IMR-90 (cell line): Measurements from ENCODE around the gene GCNT2. TPM values are rescaled to one million over a fixed set of nuclear protein-coding genes. Genes with fewer than 3 reads are reported as not detected.

Experiments
- ATAC-seq: fragments of 200-7000 bp; cut with Tn5 transposase; 2 replicates; pipeline ENCODE4 v1.9.1; 2020; ENCODE audit warnings: low read depth, mild to moderate bottlenecking, moderate library complexity
- BruUV-seq: library from RNA; stranded (reverse); fragments of 400-500 nt; replicated peaks from 2 replicates; lab custom pipeline; 2021; lab: Mats Ljungman, UMichigan
- CTCF ChIA-PET: fragments of 300-600 bp; formaldehyde crosslinking; extraction: SDS; loops from one replicate; lab custom pipeline; 2021; ENCODE audit warnings: antibody characterized with exemption; lab: Yijun Ruan, JAX
- POLR2A ChIA-PET: fragments of 300-600 bp; sonication (Branson Sonifier 250); formaldehyde crosslinking; loops from one replicate; lab custom pipeline; 2022; ENCODE audit warnings: antibody characterized with exemption; ENCODE audit not compliant: unreplicated experiment; lab: Charles Lee
- DNase-seq: peaks from one replicate; pipeline ENCODE4 v3.0.0; 2013
- H2AFZ ChIP-seq: replicated peaks from 2 replicates; pipeline ENCODE3; 2013; ENCODE audit warnings: low read length, mild to moderate bottlenecking; ENCODE audit not compliant: poor library complexity
- H2AK5ac ChIP-seq: 2 replicates; pipeline ENCODE4 v1.6.1; 2013; ENCODE audit warnings: low read depth, low read length, inconsistent platforms
- H2AK9ac ChIP-seq: replicated peaks from 2 replicates; pipeline ENCODE3; 2013; ENCODE audit warnings: mild to moderate bottlenecking, low read depth, low read length, moderate library complexity; ENCODE audit not compliant: poor library complexity
- H2BK120ac ChIP-seq: 2 replicates; pipeline ENCODE4 v1.6.1; 2013; ENCODE audit warnings: low read depth, low read length, inconsistent platforms
- H2BK15ac ChIP-seq: 3 replicates; pipeline ENCODE4 v1.6.1; 2013; ENCODE audit warnings: low read depth, low read length, inconsistent platforms
- H2BK20ac ChIP-seq: 2 replicates; pipeline ENCODE4 v1.6.1; 2013; ENCODE audit warnings: low read depth, mild to moderate bottlenecking, inconsistent platforms, low read length, moderate library complexity
- H2BK5ac ChIP-seq: 2 replicates; pipeline ENCODE4 v1.6.1; 2013; ENCODE audit warnings: mild to moderate bottlenecking, low read depth, low read length, inconsistent platforms; ENCODE audit not compliant: poor library complexity, severe bottlenecking
- H3K14ac ChIP-seq: replicated peaks from 2 replicates; pipeline ENCODE4 v1.6.1; 2013; ENCODE audit warnings: low read depth, low read length, inconsistent platforms
- H3K18ac ChIP-seq: 2 replicates; pipeline ENCODE4 v1.6.1; 2013; ENCODE audit warnings: low read depth, low read length, control low read depth
- H3K23ac ChIP-seq: 2 replicates; pipeline ENCODE4 v1.6.1; 2013; ENCODE audit warnings: low read depth, low read length, inconsistent platforms
- H3K27ac ChIP-seq: 2 replicates; pipeline ENCODE4 v1.5.1; 2013; ENCODE audit warnings: mild to moderate bottlenecking, control low read depth, low read length; ENCODE audit not compliant: insufficient read depth
- H3K27me3 ChIP-seq: 2 replicates; pipeline ENCODE4 v1.6.1; 2013; ENCODE audit warnings: low read length; ENCODE audit not compliant: control insufficient read depth, insufficient read depth
- H3K36me3 ChIP-seq: 2 replicates; pipeline ENCODE4 v1.6.1; 2013; ENCODE audit warnings: low read length, mixed read lengths; ENCODE audit not compliant: control insufficient read depth, insufficient read depth
- H3K4ac ChIP-seq: 2 replicates; pipeline ENCODE4 v1.6.1; 2013; ENCODE audit warnings: low read depth, low read length, inconsistent platforms
- H3K4me1 ChIP-seq: 2 replicates; pipeline ENCODE4 v1.6.1; 2013; ENCODE audit warnings: low read length, mixed read lengths; ENCODE audit not compliant: control insufficient read depth, insufficient read depth
- H3K4me2 ChIP-seq: 2 replicates; pipeline ENCODE4 v1.6.1; 2013; ENCODE audit warnings: low read depth, mild to moderate bottlenecking, control low read depth, low read length, moderate library complexity
- H3K4me3 ChIP-seq: 2 replicates; pipeline ENCODE4 v1.5.1; 2013; ENCODE audit warnings: low read depth, mild to moderate bottlenecking, control low read depth, low read length, moderate library complexity; ENCODE audit not compliant: insufficient read depth
- H3K56ac ChIP-seq: 2 replicates; pipeline ENCODE4 v1.6.1; 2013; ENCODE audit warnings: low read length, inconsistent platforms; ENCODE audit not compliant: insufficient read depth; ENCODE audit errors: extremely low read depth
- H3K79me1 ChIP-seq, 2 experiments: 2 replicates each; pipeline ENCODE4 v1.6.1; 2013; ENCODE audit warnings: low read length in 2 of 2, inconsistent platforms in 1 of 2, low read depth in 1 of 2
- H3K9ac ChIP-seq: 2 replicates; pipeline ENCODE4 v1.6.1; 2013; ENCODE audit warnings: low read depth, low read length, control low read depth
- H3K9me1 ChIP-seq: 2 replicates; pipeline ENCODE4 v1.6.1; 2013; ENCODE audit warnings: low read length, inconsistent platforms; ENCODE audit not compliant: insufficient read depth
- H3K9me3 ChIP-seq: 2 replicates; pipeline ENCODE4 v1.6.1; 2013; ENCODE audit warnings: low read length; ENCODE audit not compliant: control insufficient read depth, insufficient read depth
- H4K20me1 ChIP-seq: 2 replicates; pipeline ENCODE4 v1.6.1; 2013; ENCODE audit warnings: low read length, inconsistent platforms; ENCODE audit not compliant: insufficient read depth
- H4K5ac ChIP-seq: 2 replicates; pipeline ENCODE4 v1.6.1; 2013; ENCODE audit warnings: mild to moderate bottlenecking, low read depth, low read length, control low read depth
- H4K8ac ChIP-seq, 2 experiments: 2 replicates each; pipeline ENCODE4 v1.6.1; 2013; ENCODE audit warnings: low read depth in 2 of 2, low read length in 2 of 2, control low read depth in 1 of 2, inconsistent platforms in 1 of 2
- H4K91ac ChIP-seq: 2 replicates; pipeline ENCODE4 v1.6.1; 2013; ENCODE audit warnings: low read depth, low read length, inconsistent platforms; ENCODE audit not compliant: insufficient read depth
- BHLHE40 ChIP-seq: fragments of 150-350 bp; IDR thresholded peaks from 2 replicates; pipeline ENCODE4 v1.6.1; 2016; ENCODE audit warnings: mild to moderate bottlenecking, low read depth, low read length
- CEBPB ChIP-seq: IDR thresholded peaks from 2 replicates; pipeline ENCODE4 v1.6.1; 2012; ENCODE audit warnings: low read depth, low read length, improper control_type of control experiment
- CHD1 ChIP-seq: IDR thresholded peaks from 2 replicates; pipeline ENCODE4 v1.6.1; 2012; ENCODE audit warnings: low read depth, low read length, improper control_type of control experiment
- ELK1 ChIP-seq: fragments of 150-350 bp; IDR thresholded peaks from 2 replicates; pipeline ENCODE4 v1.6.1; 2016; ENCODE audit warnings: low read depth, mild to moderate bottlenecking, low read length, moderate library complexity, borderline replicate concordance
- FOS ChIP-seq: fragments of 150-350 bp; IDR thresholded peaks from 2 replicates; pipeline ENCODE4 v1.6.1; 2016; ENCODE audit warnings: low read depth, low read length
- MAFK ChIP-seq: IDR thresholded peaks from 2 replicates; pipeline ENCODE4 v1.6.1; 2012; ENCODE audit warnings: low read depth, low read length, improper control_type of control experiment
- MAZ ChIP-seq: IDR thresholded peaks from 2 replicates; pipeline ENCODE4 v1.6.1; 2012; ENCODE audit warnings: low read depth, mild to moderate bottlenecking, low read length, improper control_type of control experiment, moderate library complexity, borderline replicate concordance
- MXI1 ChIP-seq: IDR thresholded peaks from 2 replicates; pipeline ENCODE4 v1.6.1; 2012; ENCODE audit warnings: low read depth, mild to moderate bottlenecking, low read length, moderate library complexity, borderline replicate concordance
- NFE2L2 ChIP-seq: fragments of 150-350 bp; IDR thresholded peaks from 2 replicates; pipeline ENCODE4 v1.6.1; 2016; ENCODE audit warnings: low read depth, mild to moderate bottlenecking, low read length
- POLR2A ChIP-seq: IDR thresholded peaks from 2 replicates; pipeline ENCODE4 v1.6.1; 2012; ENCODE audit warnings: mild to moderate bottlenecking, low read depth, low read length
- RAD21 ChIP-seq: IDR thresholded peaks from 2 replicates; pipeline ENCODE4 v1.6.1; 2012; ENCODE audit warnings: low read length, improper control_type of control experiment
- RCOR1 ChIP-seq: IDR thresholded peaks from 2 replicates; pipeline ENCODE4 v1.6.1; 2012; ENCODE audit warnings: mild to moderate bottlenecking, low read length, improper control_type of control experiment; ENCODE audit not compliant: insufficient replicate concordance
- RFX5 ChIP-seq: IDR thresholded peaks from 2 replicates; pipeline ENCODE4 v1.8.0; 2012; ENCODE audit warnings: low read depth, mild to moderate bottlenecking, low read length, moderate library complexity
- SMC3 ChIP-seq: fragments of 150-350 bp; IDR thresholded peaks from 2 replicates; pipeline ENCODE4 v1.6.1; 2016; ENCODE audit warnings: low read depth, mild to moderate bottlenecking, antibody characterized with exemption, low read length, moderate library complexity
- USF2 ChIP-seq: fragments of 150-350 bp; IDR thresholded peaks from 2 replicates; pipeline ENCODE4 v1.6.1; 2017; ENCODE audit warnings: mild to moderate bottlenecking, antibody characterized with exemption, low read length, low read depth
- WGBS, 2 experiments: methylation state at CpG; one replicate each; pipeline versions ENCODE4 v1.1.5 to v1.1.7; 2013; ENCODE audit warnings: missing lambda C conversion rate in 2 of 2; ENCODE audit not compliant: insufficient read length in 1 of 2; ENCODE audit errors: extremely low coverage in 2 of 2; 5-methylcytosine and 5-hydroxymethylcytosine counted together
- dilution Hi-C: fragments of 300-500 bp; cut with HindIII; formaldehyde crosslinking; loops from one replicate; pipeline ENCODE4 v1.14.3; 2018; ENCODE audit warnings: low sequenced_read_pairs; ENCODE audit not compliant: unreplicated experiment
- in situ Hi-C: fragments of 300-500 bp; cut with MboI; formaldehyde crosslinking; loops from 3 replicates; pipeline ENCODE4 v1.14.3; 2019; ENCODE audit warnings: low sequenced_read_pairs, inconsistent platforms, mixed read lengths
- intact Hi-C: fragments of 100-400 bp; cut with micrococcal nuclease; formaldehyde crosslinking; loops from 2 replicates; pipeline ENCODE4 v1.10.0; 2022
- polyA plus RNA-seq, 3 experiments: library from polyadenylated mRNA; depleted of rRNA; stranded (reverse); fragments of >200 nt; gene quantifications; 2 replicates each; pipeline ENCODE4 v1.2.3, GENCODE V29; 2012; ENCODE audit warnings: low replicate concordance in 1 of 3
- total RNA-seq: library from RNA; depleted of rRNA; stranded (reverse); fragments of >200 nt; gene quantifications from 2 replicates; pipeline ENCODE4 v1.2.3, GENCODE V29; 2012
- TF ChIP-seq, protein P1 (sequence below): conservative IDR thresholded peaks from 2 replicates; pipeline ENCODE4 v1.5.1; 2012; ENCODE audit warnings: mild to moderate bottlenecking, low read depth, low read length, improper control_type of control experiment

The GCNT2 gene
- total and polyA plus RNA-seq, 2 of the 4 experiments (the other 2 are of a cell fraction) = 0.34 to 0.90 TPM

- H3K18ac ChIP-seq = no peak overlapping the region
- no peak overlapping the region for H3K4me3 ChIP-seq
- BruUV-seq = no TSS peak
- H2BK5ac ChIP-seq = no peak overlapping the region
- no peak overlapping the region for H2BK120ac ChIP-seq
- H4K5ac ChIP-seq = no peak overlapping the region
- no peak overlapping the region for H4K8ac ChIP-seq
- H3K36me3 ChIP-seq = no peaks in the 10 kb centered on the region
- H2AK9ac ChIP-seq = no peak overlapping the region
- ATAC-seq (no peak), DNase-seq (no peak)
- H3K4me2 ChIP-seq = no peak overlapping the region
- intact Hi-C loops = no loop called here
- peaks cover 5% of the 10 kb centered on the region for H3K9me3 ChIP-seq
- ChIA-PET CTCF (interaction anchor here (1.4 kb wide), 1 partner anchor 8 kb away, joined by 4 read pairs; no protein-coding TSS in a partner anchor), POLR2A (interaction anchor here (0.6 kb wide), 1 partner anchor 543 kb away, joined by 3 read pairs; no protein-coding TSS in a partner anchor)
- no peak overlapping the region for H2BK15ac ChIP-seq
- H3K27ac ChIP-seq = no peak overlapping the region
- H2AK5ac ChIP-seq = no peak overlapping the region
- TF ChIP-seq CHD1 = no peak
- no peak for TF ChIP-seq FOS
- no peak for TF ChIP-seq CEBPB
- TF ChIP-seq POLR2A = no peak
- TF ChIP-seq MAZ = no peak
- TF ChIP-seq SMC3 = no peak
- TF ChIP-seq BHLHE40 = no peak
- TF ChIP-seq RFX5 = no peak
- TF ChIP-seq ELK1 = no peak
- no peak for TF ChIP-seq RAD21
- TF ChIP-seq RCOR1 = no peak
- TF ChIP-seq USF2 = no peak
- no peak for TF ChIP-seq MAFK
- no peak for TF ChIP-seq NFE2L2
- no peak for TF ChIP-seq MXI1
- TF ChIP-seq, protein P1, sequence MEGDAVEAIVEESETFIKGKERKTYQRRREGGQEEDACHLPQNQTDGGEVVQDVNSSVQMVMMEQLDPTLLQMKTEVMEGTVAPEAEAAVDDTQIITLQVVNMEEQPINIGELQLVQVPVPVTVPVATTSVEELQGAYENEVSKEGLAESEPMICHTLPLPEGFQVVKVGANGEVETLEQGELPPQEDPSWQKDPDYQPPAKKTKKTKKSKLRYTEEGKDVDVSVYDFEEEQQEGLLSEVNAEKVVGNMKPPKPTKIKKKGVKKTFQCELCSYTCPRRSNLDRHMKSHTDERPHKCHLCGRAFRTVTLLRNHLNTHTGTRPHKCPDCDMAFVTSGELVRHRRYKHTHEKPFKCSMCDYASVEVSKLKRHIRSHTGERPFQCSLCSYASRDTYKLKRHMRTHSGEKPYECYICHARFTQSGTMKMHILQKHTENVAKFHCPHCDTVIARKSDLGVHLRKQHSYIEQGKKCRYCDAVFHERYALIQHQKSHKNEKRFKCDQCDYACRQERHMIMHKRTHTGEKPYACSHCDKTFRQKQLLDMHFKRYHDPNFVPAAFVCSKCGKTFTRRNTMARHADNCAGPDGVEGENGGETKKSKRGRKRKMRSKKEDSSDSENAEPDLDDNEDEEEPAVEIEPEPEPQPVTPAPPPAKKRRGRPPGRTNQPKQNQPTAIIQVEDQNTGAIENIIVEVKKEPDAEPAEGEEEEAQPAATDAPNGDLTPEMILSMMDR = no peak
- H3K14ac ChIP-seq = no peak overlapping the region
- no peaks in the 10 kb centered on the region for H4K20me1 ChIP-seq
- H4K91ac ChIP-seq = no peak overlapping the region
- no peaks in the 10 kb centered on the region for H3K79me1 ChIP-seq
- H3K23ac ChIP-seq = no peak overlapping the region
- H2BK20ac ChIP-seq = no peak overlapping the region
- dilution Hi-C loops = no loop called here
- in situ Hi-C loops = loop anchor here (25.0 kb wide), 2 partner anchors 576 to 1076 kb away; no protein-coding TSS in a partner anchor
- H3K4ac ChIP-seq = no peak overlapping the region
- whole genome bisulfite sequencing, 2 experiments = no CpG with 5 or more reads among the region's 4 CpGs
- no peak overlapping the region for H2AFZ ChIP-seq
- no peaks in the 10 kb centered on the region for H3K4me1 ChIP-seq
- no peaks in the 10 kb centered on the region for H3K9me1 ChIP-seq
- peaks cover 2% of the 10 kb centered on the region; the same call in 1 of the 2 replicates for H3K27me3 ChIP-seq
- no peak overlapping the region for H3K56ac ChIP-seq
- H3K9ac ChIP-seq = no peak overlapping the region
Observed at GRCh38 chr6:10486215-10486614, 34.9 kb upstream of the GCNT2 start.
